Effector CD8-positive, alpha-beta T cell (primary cell): ENCODE measurements around the gene UBXN6.

Experiments used
- DNase-seq: peaks from one replicate; lab custom pipeline; 2025; lab: John Stamatoyannopoulos, UW
- total RNA-seq, 4 experiments: gene quantifications; one replicate each; lab custom pipeline; 2026; lab: John Stamatoyannopoulos, UW

Gene UBXN6, protein sequence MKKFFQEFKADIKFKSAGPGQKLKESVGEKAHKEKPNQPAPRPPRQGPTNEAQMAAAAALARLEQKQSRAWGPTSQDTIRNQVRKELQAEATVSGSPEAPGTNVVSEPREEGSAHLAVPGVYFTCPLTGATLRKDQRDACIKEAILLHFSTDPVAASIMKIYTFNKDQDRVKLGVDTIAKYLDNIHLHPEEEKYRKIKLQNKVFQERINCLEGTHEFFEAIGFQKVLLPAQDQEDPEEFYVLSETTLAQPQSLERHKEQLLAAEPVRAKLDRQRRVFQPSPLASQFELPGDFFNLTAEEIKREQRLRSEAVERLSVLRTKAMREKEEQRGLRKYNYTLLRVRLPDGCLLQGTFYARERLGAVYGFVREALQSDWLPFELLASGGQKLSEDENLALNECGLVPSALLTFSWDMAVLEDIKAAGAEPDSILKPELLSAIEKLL
- 88.4 to 104 (median 93.9) reads per million in 4 experiments for total RNA-seq

DNA sequence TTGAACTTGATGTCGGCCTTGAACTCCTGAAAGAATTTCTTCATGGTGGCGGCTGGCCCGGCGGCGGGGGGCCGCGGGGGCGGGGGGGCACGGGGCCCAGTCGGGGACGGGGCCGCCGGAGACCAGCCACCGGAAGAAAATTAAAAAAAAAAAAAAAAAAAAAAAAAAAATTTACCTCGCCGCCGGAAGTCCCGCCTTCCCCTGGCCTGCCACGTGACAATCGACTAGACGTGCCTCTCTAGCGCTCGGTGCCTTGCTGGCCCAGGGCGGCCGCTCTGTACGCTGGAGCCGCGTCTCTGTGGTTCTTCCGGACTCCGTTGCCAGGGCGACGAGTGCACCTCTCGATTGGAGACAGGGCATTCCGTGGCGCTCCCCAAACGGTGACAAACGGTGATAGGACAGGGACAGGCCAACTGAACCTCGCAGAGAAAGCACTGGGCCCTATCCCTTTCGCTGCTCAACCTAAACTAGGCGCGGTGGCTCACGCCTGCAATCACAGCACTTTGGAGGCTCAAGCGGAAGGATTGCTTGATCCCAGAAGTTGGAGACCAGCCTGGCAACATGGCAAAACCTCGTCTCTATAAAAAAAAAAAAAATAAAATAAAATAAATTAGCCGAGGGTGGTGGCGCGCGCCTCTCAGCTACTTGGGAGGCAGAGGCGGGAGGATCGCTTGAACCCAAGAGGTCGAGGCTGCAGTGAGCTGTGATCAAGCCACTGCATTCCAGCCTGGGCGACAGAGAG, at the start of gene UBXN6:
Gene UBXN6 (minus strand): TSS at position 141 of the 742 bp plus-strand sequence. CDS start 97 bp downstream, at position 44.
- DNase-seq = peak; percentile 95

DNA sequence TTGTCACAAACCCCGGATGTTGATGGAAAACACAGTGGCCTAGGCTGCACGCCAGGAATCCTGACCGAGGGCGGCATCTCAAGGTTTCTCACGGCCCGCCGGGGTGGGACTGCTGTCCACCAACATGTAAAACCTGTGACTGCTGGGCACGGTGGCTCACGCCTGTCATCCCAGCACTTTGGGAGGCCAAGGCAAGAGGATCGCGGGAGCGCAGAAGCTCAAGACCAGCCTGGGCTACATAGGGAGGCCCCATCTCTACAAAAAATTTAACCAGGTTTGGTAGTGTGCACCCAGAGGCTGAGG, 49.5 kb upstream of the UBXN6 start:
- no peak for DNase-seq

DNA sequence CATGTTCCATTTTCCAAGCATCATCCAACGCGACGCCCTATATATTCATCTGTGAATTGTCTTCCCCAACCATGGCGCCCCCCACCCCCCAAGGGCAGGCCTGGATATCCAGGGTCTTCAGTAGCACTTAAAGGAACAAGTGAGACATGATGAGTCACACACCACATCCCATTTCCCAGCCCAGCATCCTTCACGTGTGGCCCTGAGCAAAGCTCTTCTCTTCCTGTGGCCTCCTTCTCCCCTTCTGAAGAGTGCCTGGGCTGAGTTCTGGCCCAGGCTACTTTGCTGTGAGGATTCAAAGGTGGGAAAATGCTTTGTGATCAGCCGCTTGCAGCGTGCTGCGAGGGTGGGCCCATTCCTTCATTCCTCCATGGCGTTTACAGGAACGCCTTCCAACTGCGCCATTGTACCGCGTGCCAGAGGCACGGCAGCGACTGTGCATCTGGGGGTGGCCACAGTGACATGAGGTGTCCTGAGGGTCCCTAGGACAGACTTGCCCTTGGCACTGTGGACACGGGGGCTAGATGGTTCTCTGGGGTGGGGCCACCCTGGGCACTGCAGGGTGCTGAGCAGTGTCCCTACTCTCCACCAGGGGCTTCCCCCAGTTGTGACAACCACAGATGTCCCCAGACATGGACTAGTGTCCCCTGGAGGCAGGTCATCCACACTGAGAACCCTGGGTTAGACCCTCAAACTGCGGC, 49.0 kb upstream of the UBXN6 start:
- DNase-seq = no peak

DNA sequence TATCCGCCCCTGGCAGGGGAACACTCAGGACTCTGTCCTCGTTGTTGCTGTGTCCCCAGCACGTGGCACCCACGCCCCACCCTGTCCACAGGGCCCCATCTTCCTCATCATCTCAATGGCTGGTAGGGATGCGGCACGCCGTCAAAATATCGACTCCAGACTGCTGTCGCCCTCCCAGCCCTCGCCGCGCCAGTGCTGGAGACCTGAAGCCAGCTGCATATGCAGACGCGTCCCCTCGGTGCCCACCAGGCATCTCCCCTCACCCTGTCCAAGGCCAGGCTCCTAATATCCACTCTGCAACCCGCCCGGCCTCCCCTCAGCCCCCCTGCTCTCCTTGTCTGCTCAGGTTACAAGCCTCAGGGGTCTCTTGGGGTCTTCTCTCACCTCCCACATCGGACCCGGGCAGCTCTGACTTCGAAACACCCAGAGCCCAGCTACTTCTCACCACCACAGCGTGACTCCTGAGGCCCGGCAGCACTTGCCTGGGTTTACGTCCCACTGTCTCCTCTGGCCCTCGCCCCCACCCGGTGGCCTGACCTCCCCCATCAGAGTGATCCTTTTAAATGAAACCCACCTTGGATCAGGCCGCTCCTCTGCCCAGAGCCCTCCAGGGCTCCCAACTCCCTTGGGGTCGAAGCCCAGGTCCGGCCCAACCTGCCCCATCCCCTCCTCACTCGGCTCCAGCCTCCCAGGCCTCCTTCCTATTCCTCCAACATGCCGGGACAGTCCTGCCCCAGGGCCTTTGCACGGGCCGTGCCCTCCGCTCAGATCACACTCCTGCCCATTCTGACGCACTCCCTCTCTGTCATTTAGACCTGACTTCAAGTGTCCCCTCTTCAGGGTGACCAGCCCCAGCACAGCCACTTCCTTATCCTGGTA, 48.2 kb upstream of the UBXN6 start:
- no peak for DNase-seq

DNA sequence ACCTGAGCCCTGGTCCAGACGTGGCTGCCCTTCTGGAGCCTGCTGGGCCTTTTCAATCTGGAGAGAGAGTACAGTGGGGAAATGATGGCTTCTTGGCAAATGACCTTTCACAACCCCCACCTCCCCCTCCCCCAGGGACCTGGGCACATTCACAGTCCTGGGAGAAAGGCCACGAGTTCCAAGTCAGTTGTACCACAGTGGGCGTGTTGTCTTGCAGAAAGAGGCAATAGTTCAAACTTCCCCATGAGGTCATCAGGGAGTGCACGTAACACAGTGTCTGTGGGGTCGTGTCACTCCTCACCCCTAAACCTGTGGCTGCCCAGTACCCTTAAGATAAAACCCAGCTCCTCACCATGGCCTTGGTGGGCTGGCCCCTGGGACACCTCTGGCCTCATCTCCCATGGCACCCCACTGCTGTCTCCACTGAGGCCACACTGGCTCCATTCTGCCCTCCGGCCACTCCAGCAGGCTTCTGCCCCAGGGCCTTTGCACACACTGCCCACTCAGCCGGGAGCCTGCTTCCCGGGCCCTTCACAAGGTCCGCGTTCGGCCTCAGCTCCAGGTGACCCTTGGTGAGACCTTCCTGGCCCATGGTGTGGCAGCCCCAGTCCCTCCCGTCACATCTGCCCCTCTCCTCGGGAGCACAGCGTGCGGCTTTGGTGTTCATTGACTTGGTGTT, 47.4 kb upstream of the UBXN6 start:
- DNase-seq = no peak

DNA sequence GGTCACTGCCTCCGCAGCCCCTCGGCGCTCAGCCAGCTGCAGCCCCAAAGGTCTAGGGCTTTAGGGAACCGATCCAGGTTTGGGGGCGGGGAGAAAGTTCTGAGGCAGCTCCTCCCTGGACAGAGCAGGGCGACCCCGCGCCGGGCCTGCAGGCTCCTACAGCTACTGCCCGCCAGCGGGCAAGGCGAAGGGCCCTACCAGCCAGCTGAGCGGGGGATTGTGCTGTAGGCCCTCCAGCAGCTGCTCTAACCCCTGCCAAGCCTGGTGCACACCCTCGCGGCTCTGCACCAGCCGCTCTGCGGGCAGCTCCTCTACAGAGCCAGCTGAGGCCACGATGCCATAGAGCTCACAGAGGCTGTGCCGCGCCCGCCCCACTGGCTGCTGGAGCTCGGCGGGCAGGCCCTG, 46.7 kb upstream of the UBXN6 start:
- DNase-seq = no peak

DNA sequence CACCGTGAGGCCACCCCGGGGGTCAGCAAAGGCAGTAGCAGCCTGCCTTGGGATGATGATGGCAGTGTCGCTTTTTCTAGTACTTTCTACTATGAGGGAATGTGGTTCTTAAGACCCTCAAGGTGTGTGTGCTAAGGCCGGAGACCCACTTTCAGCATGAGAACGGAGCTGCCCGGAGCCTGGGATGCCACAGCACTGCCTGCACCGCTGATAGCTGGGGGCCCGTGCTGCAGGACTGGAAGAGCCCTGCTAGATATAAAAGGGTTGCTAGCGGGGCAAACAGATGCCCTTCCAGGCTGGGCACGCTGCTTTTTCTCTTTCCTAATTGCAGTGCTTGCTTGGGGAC, 46.2 kb upstream of the UBXN6 start:
- DNase-seq = no peak

DNA sequence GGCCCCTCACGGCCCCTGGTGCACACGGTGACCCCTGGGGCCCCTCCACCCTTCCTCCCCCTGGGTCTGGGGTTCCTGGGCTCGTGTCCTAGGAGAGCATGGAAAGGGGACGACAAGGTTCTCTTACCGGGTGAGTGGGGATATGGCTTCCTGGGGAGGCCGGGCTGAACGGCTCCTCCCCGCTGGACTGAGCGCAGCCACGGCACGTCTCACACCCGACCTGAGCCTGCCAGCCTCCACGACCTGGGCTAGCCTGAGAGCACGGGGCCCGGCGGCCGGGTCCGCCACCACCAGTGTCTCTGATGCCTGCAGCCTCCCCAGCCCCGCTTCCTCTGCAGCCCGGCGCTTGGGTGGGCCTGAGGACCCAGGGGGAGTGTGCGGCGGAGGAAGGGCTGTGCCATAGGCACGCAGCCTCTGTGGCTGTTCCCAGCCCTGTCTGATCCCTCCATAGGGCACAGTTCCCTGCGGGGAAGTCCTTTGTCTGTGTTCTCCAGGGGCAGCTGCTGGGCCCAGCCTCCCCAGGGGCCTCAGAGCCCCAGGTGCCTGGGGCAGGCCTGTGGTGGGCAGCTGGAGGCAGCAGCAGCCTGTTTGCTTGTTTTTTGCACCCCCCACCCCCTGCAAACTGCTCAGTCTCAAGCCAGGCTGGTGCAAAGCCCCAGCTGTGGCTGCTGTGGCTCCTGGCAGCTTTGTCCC, 45.7 kb upstream of the UBXN6 start:
- DNase-seq = no peak

DNA sequence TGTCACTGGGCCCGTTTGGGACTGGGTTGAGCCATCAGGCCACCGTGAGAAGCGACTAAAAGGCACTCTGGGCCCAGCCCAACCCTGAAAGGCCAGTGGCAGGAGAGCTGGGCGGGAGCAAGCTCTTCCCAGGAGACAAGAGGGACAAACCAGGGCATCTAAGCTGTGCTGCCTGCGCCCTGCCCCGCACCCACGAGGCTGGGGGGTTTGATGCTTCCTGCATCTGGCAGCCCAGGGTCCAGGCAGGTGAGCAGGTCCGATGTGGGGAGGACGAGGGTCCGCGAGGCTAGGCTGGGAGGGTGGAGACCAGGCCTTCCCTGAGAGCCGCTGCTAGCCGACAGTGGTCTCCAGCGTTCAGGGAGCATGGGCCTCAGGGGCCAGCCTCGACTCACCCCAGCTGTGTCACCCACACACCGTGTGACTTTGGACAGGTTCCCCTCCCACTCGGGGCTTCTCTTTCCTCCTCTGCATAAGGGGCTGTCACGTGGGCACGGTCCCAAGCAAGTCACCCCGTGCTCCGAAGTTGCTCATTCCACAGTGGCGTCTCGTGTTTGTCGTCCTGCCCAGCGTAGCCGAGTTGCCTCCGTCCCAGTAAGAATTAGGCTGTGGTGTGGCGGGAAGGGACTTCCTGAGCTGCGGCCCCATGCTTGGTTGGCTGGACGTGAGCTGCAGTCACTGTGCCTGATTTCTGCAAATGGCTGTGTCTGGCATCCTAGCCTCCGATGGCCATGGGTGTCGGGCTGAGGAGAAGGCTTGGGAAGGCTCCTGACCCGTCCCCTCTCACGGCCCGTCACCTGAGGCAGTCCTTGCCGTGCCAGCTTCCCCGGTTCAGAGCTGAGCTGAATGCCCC, 44.9 kb upstream of the UBXN6 start:
- no peak for DNase-seq

DNA sequence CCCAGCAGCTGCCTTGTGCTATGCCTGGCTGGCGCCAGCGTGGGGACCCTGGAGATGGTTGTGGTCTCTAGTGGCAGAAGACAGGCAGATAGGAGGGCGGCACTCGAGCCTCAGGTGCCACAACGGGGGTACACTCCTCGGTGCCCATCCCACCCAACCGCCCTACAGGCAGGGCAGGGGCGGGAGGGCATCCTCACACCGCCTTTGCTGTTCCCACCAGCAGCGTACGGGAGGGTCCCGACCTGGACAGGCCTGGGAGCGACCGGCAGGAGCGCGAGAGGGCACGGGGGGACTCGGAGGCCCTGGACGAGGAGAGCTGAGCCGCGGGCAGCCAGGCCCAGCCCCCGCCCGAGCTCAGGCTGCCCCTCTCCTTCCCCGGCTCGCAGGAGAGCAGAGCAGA, 44.1 kb upstream of the UBXN6 start:
- no peak for DNase-seq

DNA sequence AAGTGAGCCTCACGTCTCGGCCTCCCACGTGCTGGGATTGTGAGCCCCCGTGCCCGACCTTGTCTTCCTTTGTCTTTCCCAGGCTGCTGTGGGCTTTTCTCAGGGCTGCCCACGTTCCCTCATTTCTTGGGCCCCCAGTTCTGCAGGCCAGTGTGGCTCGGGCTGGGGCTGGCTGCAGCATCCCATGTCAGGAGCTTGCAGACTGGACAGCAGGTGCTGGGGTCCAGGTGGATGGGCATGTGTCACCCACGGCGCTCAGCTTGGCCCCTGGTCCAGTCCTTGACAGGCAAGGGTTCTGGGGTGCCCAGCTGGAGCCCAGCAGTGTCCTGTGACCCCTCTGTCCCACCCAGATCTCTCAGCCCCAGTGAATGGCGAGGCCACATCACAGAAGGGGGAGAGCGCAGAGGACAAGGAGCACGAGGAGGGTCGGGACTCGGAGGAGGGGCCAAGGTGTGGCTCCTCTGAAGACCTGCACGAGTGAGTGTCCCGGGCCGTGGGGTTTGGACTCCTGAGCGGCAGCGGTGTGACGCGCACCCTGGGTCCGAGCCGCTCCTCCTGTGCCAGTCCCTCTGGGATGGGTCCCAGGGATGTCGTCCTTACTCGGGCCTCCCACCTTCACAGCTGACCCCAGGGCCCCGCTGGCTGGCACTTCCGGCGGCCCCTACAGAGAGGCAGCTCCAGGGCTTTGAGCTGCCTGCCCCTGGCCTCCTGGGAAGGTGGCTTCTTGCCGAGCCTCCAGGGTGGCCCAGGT, 43.4 kb upstream of the UBXN6 start:
- DNase-seq = no peak

DNA sequence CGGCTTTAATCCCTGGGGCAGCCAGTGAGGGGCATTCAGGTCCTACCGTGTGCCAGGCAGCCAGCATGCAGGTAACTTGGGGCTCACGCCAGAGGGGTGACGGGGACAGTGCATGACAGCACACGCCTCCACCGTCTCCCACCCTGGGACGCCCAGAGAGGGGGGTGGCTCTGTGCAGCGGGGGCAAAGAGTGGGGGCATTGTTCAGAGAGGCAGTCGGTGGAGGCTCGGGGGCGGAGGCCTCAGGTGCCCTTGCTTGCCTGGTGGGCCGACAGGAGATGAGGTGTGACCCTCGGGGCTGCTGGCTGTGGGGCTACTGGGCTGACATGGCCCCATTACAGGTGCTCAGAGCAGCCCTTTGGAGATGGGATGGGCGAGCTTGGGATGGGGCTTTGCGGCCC, 42.3 kb upstream of the UBXN6 start:
- no peak for DNase-seq

DNA sequence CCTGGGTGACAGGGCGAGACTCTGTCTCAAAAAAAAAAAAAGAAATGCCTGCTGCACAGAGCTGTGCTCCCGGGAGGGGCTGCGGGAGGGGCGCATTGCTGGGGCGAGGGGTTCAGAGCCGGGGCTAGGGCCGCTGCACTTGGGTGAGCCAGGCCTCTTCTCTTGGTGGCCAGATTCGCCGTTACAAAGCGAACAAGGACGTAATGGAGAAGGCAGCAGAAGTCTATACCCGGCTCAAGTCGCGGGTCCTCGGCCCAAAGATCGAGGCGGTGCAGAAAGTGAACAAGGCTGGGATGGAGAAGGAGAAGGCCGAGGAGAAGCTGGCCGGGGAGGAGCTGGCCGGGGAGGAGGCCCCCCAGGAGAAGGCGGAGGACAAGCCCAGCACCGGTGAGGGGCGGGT, 41.7 kb upstream of the UBXN6 start:
- DNase-seq = no peak

DNA sequence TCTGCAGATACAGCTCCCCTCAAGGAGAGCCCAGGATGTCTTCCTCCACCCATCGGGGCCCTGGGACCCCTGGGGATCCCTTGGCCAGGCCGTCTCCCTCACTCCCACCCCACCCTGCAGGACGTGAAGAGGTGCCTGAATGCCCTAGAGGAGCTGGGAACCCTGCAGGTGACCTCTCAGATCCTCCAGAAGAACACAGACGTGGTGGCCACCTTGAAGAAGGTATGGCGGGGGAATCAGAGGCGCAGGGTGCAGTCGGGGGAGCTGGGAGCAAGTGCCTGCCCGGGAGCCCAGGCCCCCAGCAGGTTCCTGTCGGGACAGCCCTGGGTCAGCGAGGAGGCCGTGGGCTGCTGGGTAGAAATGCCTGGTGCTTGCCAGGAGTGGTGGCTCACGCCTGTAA, 41.1 kb upstream of the UBXN6 start:
- no peak for DNase-seq

DNA sequence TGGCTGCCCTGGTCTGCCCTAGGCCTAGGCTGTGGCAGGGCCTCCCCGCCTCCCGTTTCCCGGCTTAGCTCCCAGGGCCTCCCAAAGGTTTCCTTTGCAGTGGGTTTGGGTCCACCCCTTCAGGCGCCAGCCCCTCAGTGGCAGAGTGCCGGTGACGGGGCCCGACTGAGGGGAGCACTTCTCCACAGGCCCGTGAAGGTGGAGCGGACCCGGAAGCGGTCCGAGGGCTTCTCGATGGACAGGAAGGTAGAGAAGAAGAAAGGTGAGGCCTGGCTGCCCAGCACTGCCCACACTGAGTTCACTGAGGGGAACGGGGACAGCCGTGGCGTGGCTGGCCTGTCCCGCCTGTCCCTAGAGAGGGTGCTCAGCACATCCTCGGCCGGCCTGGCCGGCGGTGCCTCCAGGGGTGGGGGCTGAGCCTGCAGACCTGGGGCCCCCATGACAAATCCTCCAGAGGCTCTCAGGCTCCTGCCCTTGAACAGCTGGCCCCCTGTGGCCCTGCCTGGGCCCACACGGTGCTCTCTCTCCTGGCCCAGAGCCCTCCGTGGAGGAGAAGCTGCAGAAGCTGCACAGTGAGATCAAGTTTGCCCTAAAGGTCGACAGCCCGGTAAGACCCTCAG, 40.3 kb upstream of the UBXN6 start:
- no peak for DNase-seq

DNA sequence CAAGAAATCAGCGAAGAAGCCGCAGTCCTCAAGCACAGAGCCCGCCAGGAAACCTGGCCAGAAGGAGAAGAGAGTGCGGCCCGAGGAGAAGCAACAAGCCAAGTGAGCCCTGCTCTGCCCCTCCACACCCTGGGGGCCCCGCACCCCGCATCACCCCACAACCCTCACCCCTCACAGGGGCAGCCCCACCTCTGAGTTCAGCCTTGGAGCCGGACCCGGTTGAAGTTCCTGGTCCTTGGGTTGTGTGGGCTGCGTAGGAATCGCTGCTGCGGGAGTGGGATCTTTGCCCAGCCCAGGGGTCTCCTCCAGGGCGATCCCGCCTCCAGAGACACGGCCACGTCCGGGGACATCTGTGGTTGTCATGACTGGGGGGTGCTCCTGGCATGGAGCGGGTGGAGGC, 38.7 kb upstream of the UBXN6 start:
- no peak for DNase-seq

DNA sequence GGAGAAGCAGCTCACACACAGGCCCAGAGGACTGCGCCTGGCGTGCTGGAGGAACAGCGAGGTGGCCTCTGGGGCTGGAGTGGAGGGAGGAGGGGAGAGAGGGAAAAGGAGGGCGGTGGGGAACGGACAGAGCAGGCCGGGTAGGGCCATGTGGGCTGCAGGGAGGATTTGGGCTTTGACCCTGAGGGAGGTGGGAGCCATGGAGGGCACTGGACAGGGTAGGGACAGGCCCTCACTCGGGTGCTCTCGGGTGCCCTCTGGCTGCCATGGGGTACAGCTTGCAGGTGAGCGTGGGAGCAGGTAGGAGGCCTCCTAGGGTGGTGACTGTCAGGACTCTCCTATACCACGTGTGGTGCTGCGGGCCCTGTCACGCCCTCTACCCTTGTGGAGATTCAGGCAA, 37.9 kb upstream of the UBXN6 start:
- DNase-seq = no peak

DNA sequence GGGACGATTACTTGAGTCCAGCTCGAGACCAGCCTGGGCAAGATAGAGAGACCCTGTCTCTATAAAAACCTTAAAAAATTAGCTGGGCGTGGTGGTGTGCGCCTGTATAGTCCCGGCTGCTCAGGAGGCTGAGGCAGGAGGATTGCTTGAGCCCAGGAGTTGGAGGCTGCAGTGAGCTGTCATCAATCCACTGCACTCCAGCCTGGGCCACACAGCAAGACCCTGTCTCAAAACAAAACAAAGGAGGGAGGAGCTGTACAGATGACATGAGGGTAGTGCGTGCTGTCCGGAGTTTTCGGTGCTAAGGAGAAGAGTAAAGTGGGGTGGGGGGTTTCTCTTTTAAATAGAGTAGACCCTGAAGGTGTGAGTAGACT, 37.1 kb upstream of the UBXN6 start:
- DNase-seq = no peak
